Dermis microvascular lymphatic vessel endothelial cell (primary cell): Measurements from ENCODE around the gene MFN2. TPM values are rescaled to one million over a fixed set of nuclear protein-coding genes. Genes with fewer than 3 reads are reported as not detected.

Experiments used
- DNase-seq, 2 donors: peaks; one replicate each; pipeline versions ENCODE4 v3.0.0 to v3.0.0-alpha.2; 2010; ENCODE audit warnings: low read depth in 2 of 2
- total RNA-seq: library from RNA; depleted of rRNA; stranded (reverse); fragments of >200 nt; gene quantifications from 2 replicates; pipeline ENCODE4 v1.2.1, GENCODE V29; 2014

Gene MFN2
- total RNA-seq, 1 donor from 2014 or later: 54.6 TPM

- DNase-seq: no peak
These were observed 20.0 kb upstream of the MFN2 start for GRCh38 chr1:11960276-11960675.

DNA sequence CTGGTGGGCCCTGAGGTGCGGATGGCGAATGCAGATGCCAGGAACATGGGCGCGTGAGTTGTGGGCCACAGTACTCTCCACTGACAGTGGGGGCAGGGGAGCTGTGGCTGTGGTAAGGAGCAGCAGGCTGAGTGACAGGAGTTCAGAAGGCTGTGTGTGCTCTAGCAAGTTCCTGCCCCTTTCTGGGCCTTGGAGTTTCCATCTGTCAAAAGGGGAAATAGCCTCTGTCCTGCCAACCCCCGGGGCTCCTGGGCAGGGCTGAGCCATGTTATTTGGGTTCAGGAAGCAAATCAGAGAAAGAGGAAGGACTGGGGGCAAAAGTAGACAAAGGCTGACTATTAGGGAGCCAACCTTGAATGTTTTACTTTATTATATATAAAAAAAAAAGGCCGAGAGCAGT, 19.5 kb upstream of the MFN2 start:
- DNase-seq: peak in 1 of 2 donors; percentile 29

DNA sequence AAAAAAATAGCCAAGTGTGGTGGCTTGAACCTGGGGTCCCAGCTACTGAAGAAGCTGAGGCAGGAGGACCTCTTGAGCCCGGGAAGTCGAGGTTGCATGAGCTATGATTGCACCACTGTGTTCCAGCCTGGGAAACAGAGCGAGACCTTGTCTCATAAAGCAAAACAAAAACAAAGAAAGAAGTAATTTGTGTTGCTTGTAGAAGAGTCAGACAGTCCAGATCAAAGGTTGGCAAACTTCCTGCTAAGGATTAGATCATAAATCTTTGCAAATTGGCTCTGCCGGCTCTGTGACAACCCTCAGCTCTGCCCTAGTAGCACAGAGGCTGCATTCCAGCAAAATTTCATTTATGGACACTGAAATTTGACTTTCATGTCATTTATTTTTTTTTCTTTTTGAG, 19.0 kb upstream of the MFN2 start:
- DNase-seq: peak in 1 of 2 donors; percentile 37

DNA sequence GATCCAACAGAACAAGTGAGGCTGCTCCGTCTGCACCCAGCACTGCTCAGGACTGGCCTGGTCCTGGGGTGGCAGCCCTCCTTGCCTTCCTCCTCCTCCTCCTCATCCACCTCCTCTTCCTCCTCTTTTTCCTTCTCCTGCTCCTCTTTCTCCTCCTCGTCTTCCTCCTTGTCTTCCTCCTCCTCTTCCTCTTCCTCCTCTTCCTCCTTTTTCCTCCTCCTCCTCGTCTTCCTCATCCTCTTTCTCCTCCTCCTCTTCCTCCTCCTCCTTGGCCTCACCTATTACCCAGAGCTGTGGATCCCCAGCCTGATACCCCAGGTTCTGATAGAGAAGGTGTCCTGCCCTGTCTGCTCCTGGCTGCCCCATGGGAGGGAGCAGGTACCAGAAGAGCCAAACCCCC, 16.6 kb upstream of the MFN2 start:
- no peak for DNase-seq

DNA sequence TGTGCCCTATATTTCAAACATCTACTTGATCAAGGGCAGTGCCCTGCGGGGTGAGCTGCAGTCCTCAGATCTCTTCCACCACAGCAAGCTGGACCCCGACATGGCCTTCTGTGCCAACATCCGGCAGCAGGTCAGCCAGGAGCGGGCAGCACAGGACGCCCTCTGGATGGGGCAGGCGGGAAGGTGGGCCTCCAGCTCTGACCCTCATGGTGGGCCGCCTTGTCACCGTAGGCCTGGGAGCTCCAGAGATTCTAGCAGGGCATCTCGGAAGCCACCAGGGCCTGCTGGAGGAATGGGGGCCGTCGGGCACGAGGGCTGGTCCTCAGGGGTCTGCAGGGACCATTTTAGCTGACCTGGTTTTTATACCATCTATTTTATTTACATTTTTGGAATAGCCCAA, 15.6 kb upstream of the MFN2 start:
- DNase-seq: no peak

GRCh38 chr1:11967028-11967547, 13.2 kb upstream of the MFN2 start:
- DNase-seq: peak; percentile 48 to 56

DNA sequence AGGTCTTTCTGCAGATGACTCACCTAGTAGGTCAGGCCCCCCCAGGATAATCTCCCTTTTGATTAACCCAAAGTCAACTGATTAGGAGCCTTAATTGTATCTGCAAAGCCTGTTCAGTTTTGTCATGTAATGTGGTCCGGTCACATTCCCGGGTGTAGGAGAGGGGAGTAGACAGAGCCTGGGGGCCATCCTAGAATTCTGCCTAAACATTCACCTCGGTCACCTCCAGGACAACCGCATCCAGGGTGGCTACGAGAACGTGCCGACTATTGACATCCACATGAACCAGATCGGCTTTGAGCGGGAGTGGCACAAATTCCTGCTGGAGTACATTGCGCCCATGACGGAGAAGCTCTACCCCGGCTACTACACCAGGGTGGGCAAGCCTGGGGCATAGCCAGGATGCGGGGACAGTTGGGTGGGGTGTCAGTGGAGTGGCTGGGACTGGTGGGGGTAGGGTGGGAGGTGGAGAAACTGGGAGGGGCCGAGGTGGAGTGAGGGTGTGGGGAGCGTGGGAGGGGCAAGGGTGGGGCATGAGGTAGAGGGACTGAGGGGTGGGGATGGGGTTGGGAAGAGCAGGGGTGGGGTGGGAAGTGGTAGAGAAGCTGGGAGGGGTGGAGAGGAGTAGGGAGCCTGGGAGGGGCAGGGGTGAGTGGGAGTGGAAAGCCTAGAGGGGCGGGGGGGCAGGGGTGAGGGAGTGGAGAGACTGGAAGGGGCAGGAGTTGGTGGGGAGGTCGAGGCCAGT, 9.6 kb upstream of the MFN2 start:
- DNase-seq: no peak

GRCh38 chr1:11977625-11978024, 2.6 kb upstream of the MFN2 start:
- DNase-seq: no peak

GRCh38 chr1:11978301-11978700, 1.9 kb upstream of the MFN2 start:
- no peak for DNase-seq

DNA sequence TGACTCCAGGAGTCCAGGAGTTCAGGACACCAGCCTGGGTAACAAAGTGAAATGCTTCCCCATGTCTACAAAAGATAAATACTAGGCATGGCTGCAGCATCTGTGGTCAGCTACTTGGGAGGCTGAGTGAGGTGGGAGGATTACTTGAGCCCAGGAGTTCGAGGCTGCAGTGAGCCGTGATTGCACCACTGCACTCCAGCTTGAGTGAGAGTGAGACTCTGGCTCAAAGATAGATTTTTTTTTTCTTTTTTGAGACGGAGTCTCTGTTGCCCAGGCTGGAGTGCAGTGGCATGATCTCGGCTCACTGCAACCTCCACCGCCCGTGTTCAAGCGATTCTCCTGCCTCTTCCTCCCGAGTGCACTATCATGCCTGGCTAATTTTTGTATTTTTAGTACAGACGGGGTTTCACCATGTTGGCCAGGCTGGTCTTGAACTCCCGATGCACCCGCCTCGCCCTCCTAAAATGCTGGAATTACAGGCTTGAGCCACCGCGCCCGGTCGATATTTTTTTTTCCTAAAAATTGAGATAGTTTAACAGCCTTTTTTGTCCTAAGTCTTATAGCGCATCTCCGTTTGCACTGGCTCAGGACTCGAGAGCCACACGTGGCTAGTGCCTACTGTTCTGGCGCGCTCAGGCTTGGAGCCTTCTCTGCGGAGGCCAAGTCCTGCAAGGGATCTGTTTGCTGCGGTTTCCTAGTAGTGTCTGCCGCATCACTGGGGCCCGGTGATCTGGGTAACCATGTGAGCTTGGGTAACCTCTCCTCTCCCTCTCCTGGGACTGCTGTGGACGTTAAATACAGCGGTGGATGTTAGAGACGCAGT, 1.0 kb upstream of the MFN2 start:
- no peak for DNase-seq

DNA sequence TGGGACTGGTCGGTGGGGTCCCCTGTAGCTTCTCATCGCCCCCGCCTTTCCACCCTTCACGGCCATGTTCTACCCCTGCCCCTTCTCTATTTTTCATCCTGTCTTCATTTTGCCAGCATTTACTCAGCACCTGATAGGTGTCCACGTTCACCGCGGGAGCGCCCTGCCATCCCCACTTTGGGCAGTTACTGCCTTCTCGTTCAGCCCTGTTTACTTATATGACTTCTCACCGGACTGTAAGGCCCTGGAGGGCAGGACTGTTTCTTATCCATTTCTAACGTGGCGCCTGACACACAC, 380 bp downstream of the MFN2 start:
- no peak for DNase-seq

DNA sequence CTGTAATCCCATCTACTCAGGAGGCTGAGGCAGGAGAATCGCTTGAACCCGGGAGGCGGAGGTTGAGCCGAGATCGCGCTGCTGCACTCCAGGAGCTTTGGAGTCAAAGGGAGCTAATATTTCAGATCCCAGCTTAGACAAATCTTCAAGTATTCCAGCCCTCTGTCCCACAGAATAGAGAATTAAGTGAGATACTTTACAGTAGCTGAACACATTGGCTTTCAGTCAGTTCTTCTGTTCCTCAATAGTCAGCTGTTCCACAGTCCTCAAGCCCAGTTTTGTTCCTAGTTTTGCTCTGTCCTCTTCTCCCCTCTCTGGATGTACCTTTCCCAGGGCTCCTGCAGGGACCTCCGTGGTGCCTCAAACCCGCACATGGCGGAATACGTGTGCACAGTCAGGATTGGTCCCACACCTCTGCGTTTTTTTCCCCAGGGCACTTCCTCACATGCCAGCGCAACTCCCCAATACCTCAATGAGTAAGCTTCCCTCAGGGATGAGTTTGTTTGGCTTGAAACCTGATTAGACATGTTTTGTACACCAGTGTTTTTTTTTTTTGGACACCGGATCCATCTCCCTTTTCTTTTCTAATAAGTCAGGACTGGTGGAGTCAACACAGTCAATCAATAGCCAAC, 1.2 kb downstream of the MFN2 start:
- no peak for DNase-seq

- DNase-seq: peak in 1 of 2 donors; percentile 62
These were observed 1.8 kb downstream of the MFN2 start for GRCh38 chr1:11982010-11982392.

DNA sequence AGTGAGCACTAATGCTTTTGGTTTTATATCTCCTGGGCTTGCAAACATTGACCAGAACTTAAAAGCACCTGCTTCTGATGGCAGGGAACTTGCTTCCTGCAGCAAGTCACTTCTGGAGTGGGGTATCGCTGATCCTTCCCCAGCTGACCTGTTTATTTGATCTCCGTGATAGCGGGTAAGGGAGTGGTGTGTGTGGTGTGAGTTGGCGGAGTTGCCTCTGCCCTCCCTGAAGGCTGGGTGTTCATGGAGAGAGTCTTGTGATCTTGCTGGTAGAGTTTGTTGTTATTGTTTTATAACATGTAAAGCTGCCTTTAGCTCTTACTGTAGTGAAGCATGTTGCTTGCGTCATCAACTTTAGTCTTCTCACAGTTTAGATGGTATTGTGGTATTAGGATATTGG, 3.9 kb downstream of the MFN2 start:
- DNase-seq: no peak

- no peak for DNase-seq
These were observed 4.3 kb downstream of the MFN2 start for GRCh38 chr1:11984576-11984975.

DNA sequence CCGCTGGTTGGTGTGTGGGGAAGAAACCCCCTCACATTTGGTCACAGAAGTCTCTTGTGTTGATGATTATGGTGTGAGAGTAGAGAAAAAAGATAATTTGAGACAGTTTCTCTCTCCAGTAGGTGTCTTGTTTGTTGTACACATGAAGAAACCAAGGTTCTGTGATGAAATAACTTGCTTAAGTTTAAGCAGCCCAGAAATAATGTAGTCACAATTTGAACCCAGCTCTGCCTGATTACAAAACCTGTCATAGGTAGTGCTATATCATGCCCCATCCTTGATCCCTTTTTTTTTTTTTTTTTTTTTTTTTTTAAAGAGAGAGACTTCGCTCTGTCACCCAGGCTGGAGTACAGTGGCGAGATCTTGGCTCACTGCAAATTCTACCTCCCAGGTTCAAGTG, 4.9 kb downstream of the MFN2 start:
- DNase-seq: no peak

- peak in 1 of 2 donors; percentile 61 for DNase-seq
These were observed 5.6 kb downstream of the MFN2 start for GRCh38 chr1:11985851-11986250.

- DNase-seq: no peak
These were observed 9.4 kb downstream of the MFN2 start for GRCh38 chr1:11989669-11990068.

GRCh38 chr1:11990303-11991032, 10.2 kb downstream of the MFN2 start:
- DNase-seq: peak; percentile 90 to 95

GRCh38 chr1:11991969-11992676, 11.9 kb downstream of the MFN2 start:
- no peak for DNase-seq
